WTC11 (cell line): ENCODE data around the gene MTTP.

Source experiments
- CTCF ChIP-seq: fragments of 200-600 bp; IDR thresholded peaks from 2 replicates; pipeline ENCODE4 v1.8.0; 2022; ENCODE audit warnings: antibody characterized with exemption
- ELF4 ChIP-seq: sonication (generic); formaldehyde crosslinking; IDR thresholded peaks from 2 replicates; pipeline ENCODE4 v1.8.1; 2022; ENCODE audit warnings: low read depth, mild to moderate bottlenecking, moderate library complexity, missing genetic modification reagents
- FOXK1 ChIP-seq: sonication (generic); formaldehyde crosslinking; IDR thresholded peaks from 2 replicates; pipeline ENCODE4 v1.8.0; 2022; ENCODE audit warnings: mild to moderate bottlenecking, moderate library complexity, missing genetic modification reagents
- JUN ChIP-seq: sonication (generic); formaldehyde crosslinking; IDR thresholded peaks from 2 replicates; pipeline ENCODE4 v1.8.0; 2023; ENCODE audit warnings: mild to moderate bottlenecking, missing genetic modification reagents
- MAX ChIP-seq: sonication (generic); formaldehyde crosslinking; IDR thresholded peaks from 2 replicates; pipeline ENCODE4 v1.8.0; 2022; ENCODE audit warnings: mild to moderate bottlenecking, missing genetic modification reagents
- NR2C2 ChIP-seq: sonication (generic); formaldehyde crosslinking; IDR thresholded peaks from 2 replicates; pipeline ENCODE4 v1.8.0; 2022; ENCODE audit warnings: mild to moderate bottlenecking, missing genetic modification reagents
- NR3C1 ChIP-seq: sonication (generic); formaldehyde crosslinking; conservative IDR thresholded peaks from 2 replicates; pipeline ENCODE4 v1.8.1; 2023; ENCODE audit warnings: low read depth, mild to moderate bottlenecking, missing genetic modification reagents
- USF1 ChIP-seq: sonication (generic); formaldehyde crosslinking; IDR thresholded peaks from 2 replicates; pipeline ENCODE4 v1.8.0; 2022; ENCODE audit warnings: mild to moderate bottlenecking, missing genetic modification reagents
- ZBTB21 ChIP-seq: sonication (generic); formaldehyde crosslinking; IDR thresholded peaks from 2 replicates; pipeline ENCODE4 v1.8.1; 2023; ENCODE audit warnings: mild to moderate bottlenecking, missing genetic modification reagents, borderline replicate concordance
- ZNF121 ChIP-seq: sonication (generic); formaldehyde crosslinking; IDR thresholded peaks from 2 replicates; pipeline ENCODE4 v1.8.0; 2023; ENCODE audit warnings: missing genetic modification reagents

- TF ChIP-seq CTCF (no peak), NR2C2 (no peak), FOXK1 (no peak), ZNF121 (CRISPR knock-in tag) (no peak), NR3C1 (no peak), ZBTB21 (CRISPR knock-in tag) (no peak), JUN (no peak), MAX (no peak), USF1 (CRISPR knock-in tag) (no peak), ELF4 (CRISPR knock-in tag) (no peak)
Observed at GRCh38 chr4:99653916-99654315, 79.3 kb downstream of the MTTP start.
